Measurements from ENCODE around the gene PRKN.

GRCh38 chr6:162190981-162191380, 536.6 kb downstream of the PRKN start:
- TF ChIP-seq GATA3 (IDR thresholded peaks at IDR 0.05; ENCODE audit: low read depth, low read length) (no peak), GATA2 (IDR thresholded peaks at IDR 0.05; ENCODE audit: low read depth, low read length) (no peak)
